ENCODE data around the gene SLC6A12. TPM values are rescaled to one million over a fixed set of nuclear protein-coding genes. Genes with fewer than 3 reads are reported as not detected.

Gene SLC6A12
- total and polyA plus RNA-seq, 10 donors: 0.35 to 3.1 (median 1.8) TPM

GRCh38 chr12:230925-231671 lies 17.1 kb upstream of the SLC6A12 start:
- H3K27ac ChIP-seq: no peak overlapping the region
- H3K36me3 ChIP-seq: no peaks in the 10 kb centered on the region
- WGBS, 5 donors: 63 to 76% (median 69%) methylated on average over 14 of the region's 14 CpGs
- intact Hi-C loops (cut with DNase I; ENCODE audit: low total_unique reads): no loop called here
- H3K9me3 ChIP-seq: peaks cover 3 to 22% (median 15%) of the 10 kb centered on the region in 8 donors
- no peak overlapping the region for H3K4me3 ChIP-seq
- H3K4me1 ChIP-seq: no peaks in the 10 kb centered on the region
- H3K27me3 ChIP-seq (replicated peaks in 1 of 7): peaks cover 0 to 8% (median 0%) of the 10 kb centered on the region in 7 donors
- no peak for DNase-seq
- TF ChIP-seq POLR2A (IDR thresholded peaks at IDR 0.05): no peak

GRCh38 chr12:229441-230191 lies 15.7 kb upstream of the SLC6A12 start:
- TF ChIP-seq POLR2A (IDR thresholded peaks at IDR 0.05) (no peak), POLR2AphosphoS5 (IDR thresholded peaks at IDR 0.05) (no peak)
- Histone ChIP-seq H3K36me3 (no peaks in the 10 kb centered on the region), H3K4me1 (no peaks in the 10 kb centered on the region), H3K4me3 (no peak overlapping the region), H3K27me3 (replicated peaks in 1 of 7) (peaks cover 0 to 8% (median 0%) of the 10 kb centered on the region in 7 donors), H3K27ac (no peak overlapping the region), H3K9me3 (peaks cover 0 to 7% (median under 1%) of the 10 kb centered on the region in 8 donors)
- intact Hi-C loops (cut with DNase I; ENCODE audit: low total_unique reads): no loop called here
- DNase-seq: peak; percentile 64
- 76 to 81% (median 79%) methylated on average over 22 to 26 of the region's 26 CpGs for WGBS, 5 donors

- no peak for DNase-seq
- Histone ChIP-seq H3K27me3 (replicated peaks in 1 of 7) (peaks cover 0 to 8% (median 0%) of the 10 kb centered on the region in 7 donors), H3K4me1 (no peaks in the 10 kb centered on the region), H3K36me3 (no peaks in the 10 kb centered on the region), H3K9me3 (peaks cover 0 to under 1% (median 0%) of the 10 kb centered on the region in 8 donors), H3K27ac (no peak overlapping the region), H3K4me3 (no peak overlapping the region)
- 71 to 90% (median 79%) methylated on average over 3 of the region's 3 CpGs for WGBS, 5 donors
- TF ChIP-seq CTCF (IDR thresholded peaks at IDR 0.05 in 8 of 11, conservative IDR thresholded peaks at IDR 0.05 in 3 of 11): no peak
- no peak for TF ChIP-seq POLR2AphosphoS5 (IDR thresholded peaks at IDR 0.05)
- TF ChIP-seq POLR2A (IDR thresholded peaks at IDR 0.05): no peak
- intact Hi-C loops (cut with DNase I; ENCODE audit: low total_unique reads): no loop called here
Measured at GRCh38 chr12:228846-229200, 14.9 kb upstream of the SLC6A12 start.

- Histone ChIP-seq H3K36me3 (no peaks in the 10 kb centered on the region), H3K27ac (no peak overlapping the region), H3K9me3 (no peaks in the 10 kb centered on the region), H3K27me3 (replicated peaks in 1 of 7) (peaks cover 0 to 8% (median 0%) of the 10 kb centered on the region in 7 donors), H3K4me1 (no peaks in the 10 kb centered on the region), H3K4me3 (no peak overlapping the region)
- intact Hi-C loops (cut with DNase I; ENCODE audit: low total_unique reads): no loop called here
- no peak for TF ChIP-seq CTCF (IDR thresholded peaks at IDR 0.05 in 8 of 11, conservative IDR thresholded peaks at IDR 0.05 in 3 of 11)
- no peak for TF ChIP-seq POLR2AphosphoS5 (IDR thresholded peaks at IDR 0.05)
- TF ChIP-seq POLR2A (IDR thresholded peaks at IDR 0.05): no peak
- WGBS, 5 donors: 79 to 92% (median 86%) methylated on average over 18 of the region's 18 CpGs
- peak; percentile 58 for DNase-seq
Measured at GRCh38 chr12:227923-228845, 14.2 kb upstream of the SLC6A12 start.

All from spleen (tissue), 11 donors.